H1 (cell line): ENCODE data around the gene LTN1. TPM values are rescaled to one million over a fixed set of nuclear protein-coding genes. Genes with fewer than 3 reads are reported as not detected.

Experiments
- CTCF ChIA-PET: fragments of 300-600 bp; sonication (Branson Sonifier 250); formaldehyde crosslinking; loops from one replicate; lab custom pipeline; 2021; ENCODE audit not compliant: partially characterized antibody; lab: Charles Lee
- POLR2A ChIA-PET: fragments of 300-600 bp; sonication (Branson Sonifier 250); formaldehyde crosslinking; loops from one replicate; lab custom pipeline; 2021; ENCODE audit warnings: inconsistent platforms; ENCODE audit not compliant: partially characterized antibody; lab: Charles Lee
- DNase-seq, 2 experiments: peaks; one replicate each; pipeline versions ENCODE4 v3.0.0 to v3.0.0-alpha.2; 2010 to 2022; ENCODE audit warnings: low spot score in 2 of 2, low read depth in 1 of 2, mixed read lengths in 1 of 2
- FAIRE-seq: peaks from 2 replicates; lab custom pipeline; 2011; peaks lifted over from hg19 to GRCh38; lab: Jason Lieb, UNC
- H2AFZ ChIP-seq: 2 replicates; pipeline ENCODE4 v1.8.1; 2012; ENCODE audit warnings: low read length, inconsistent platforms
- H2AK5ac ChIP-seq: 2 replicates; pipeline ENCODE4 v1.6.1; 2013; ENCODE audit warnings: low read depth, low read length
- H2BK120ac ChIP-seq: replicated peaks from 2 replicates; pipeline ENCODE3; 2013; ENCODE audit warnings: low read depth, low read length, inconsistent platforms
- H2BK12ac ChIP-seq: 2 replicates; pipeline ENCODE4 v1.6.1; 2013; ENCODE audit warnings: low read depth, low read length
- H2BK15ac ChIP-seq: 2 replicates; pipeline ENCODE4 v1.6.1; 2013; ENCODE audit warnings: low read length
- H2BK20ac ChIP-seq: 2 replicates; pipeline ENCODE4 v1.6.1; 2013; ENCODE audit warnings: low read length
- H2BK5ac ChIP-seq: 2 replicates; pipeline ENCODE4 v1.6.1; 2013; ENCODE audit warnings: low read depth, low read length
- H3K14ac ChIP-seq: 2 replicates; pipeline ENCODE4 v1.6.1; 2013; ENCODE audit warnings: inconsistent platforms; ENCODE audit not compliant: insufficient read length
- H3K18ac ChIP-seq: 2 replicates; pipeline ENCODE4 v1.6.1; 2013; ENCODE audit warnings: low read length; ENCODE audit errors: extremely low read depth
- H3K23ac ChIP-seq: 2 replicates; pipeline ENCODE4 v1.6.1; 2013; ENCODE audit warnings: inconsistent platforms; ENCODE audit not compliant: insufficient read length
- H3K23me2 ChIP-seq: 2 replicates; pipeline ENCODE4 v1.6.1; 2013; ENCODE audit warnings: low read depth, low read length
- H3K27ac ChIP-seq: 2 replicates; pipeline ENCODE4 v1.6.1; 2011; ENCODE audit warnings: low read depth, low read length, inconsistent platforms
- H3K27me3 ChIP-seq, 4 experiments: replicated peaks in 1 of 4; 1 replicate in 1 of 4; 2 replicates in 3 of 4; pipeline versions ENCODE4 v1.6.1 to v1.8.1; 2011 to 2013; ENCODE audit warnings: low read length in 3 of 4, mild to moderate bottlenecking in 3 of 4, inconsistent platforms in 2 of 4, mixed read lengths in 2 of 4, moderate library complexity in 1 of 4; ENCODE audit not compliant: control insufficient read depth in 3 of 4, insufficient read depth in 3 of 4; ENCODE audit errors: extremely low read depth in 1 of 4
- H3K36me3 ChIP-seq, 4 experiments: 2 replicates each; pipeline versions ENCODE4 v1.6.1 to v1.8.1; 2011 to 2013; ENCODE audit warnings: mild to moderate bottlenecking in 4 of 4, low read length in 3 of 4, moderate library complexity in 2 of 4, control low read depth in 1 of 4, inconsistent platforms in 1 of 4; ENCODE audit not compliant: insufficient read depth in 4 of 4, control insufficient read depth in 2 of 4
- H3K4ac ChIP-seq: replicated peaks from 2 replicates; pipeline ENCODE3; 2013; ENCODE audit warnings: low read length, low read depth, mixed read lengths, inconsistent platforms; ENCODE audit not compliant: insufficient read length
- H3K4me1 ChIP-seq, 4 experiments: replicated peaks in 1 of 4; 1 replicate in 1 of 4; 2 replicates in 3 of 4; pipeline versions ENCODE4 v1.6.1 to v1.8.1; 2011 to 2013; ENCODE audit warnings: low read length in 3 of 4, inconsistent platforms in 2 of 4, mixed read lengths in 1 of 4; ENCODE audit not compliant: insufficient read depth in 4 of 4, control insufficient read depth in 3 of 4
- H3K4me2 ChIP-seq, 2 experiments: 2 replicates each; pipeline versions ENCODE4 v1.6.1 to v1.8.1; 2011 to 2013; ENCODE audit warnings: low read depth in 2 of 2, low read length in 2 of 2, control low read depth in 1 of 2, inconsistent platforms in 1 of 2, mild to moderate bottlenecking in 1 of 2; ENCODE audit not compliant: insufficient read depth in 1 of 2
- H3K4me3 ChIP-seq, 4 experiments: fragments of 200-600, 300-600 bp in 1 of 4; sonication (generic), shearing (Covaris generic), sonication (Bioruptor Twin) in 1 of 4; 2 replicates each; pipeline versions ENCODE4 v1.5.1 to v1.8.1; 2011 to 2016; ENCODE audit warnings: low read length in 4 of 4, low read depth in 3 of 4, control low read depth in 2 of 4, inconsistent platforms in 2 of 4, mild to moderate bottlenecking in 2 of 4, mixed read lengths in 1 of 4, moderate library complexity in 1 of 4; ENCODE audit not compliant: insufficient read depth in 2 of 4; ENCODE audit errors: extremely low read depth in 1 of 4
- H3K56ac ChIP-seq: replicated peaks from 2 replicates; pipeline ENCODE3; 2013; ENCODE audit warnings: low read depth, mild to moderate bottlenecking, mixed read lengths, low read length, inconsistent platforms; ENCODE audit not compliant: insufficient read length
- H3K79me1 ChIP-seq: 2 replicates; pipeline ENCODE4 v1.6.1; 2013; ENCODE audit warnings: low read depth, low read length, control low read depth
- H3K79me2 ChIP-seq, 2 experiments: 2 replicates each; pipeline versions ENCODE4 v1.6.1 to v1.8.1; 2012 to 2013; ENCODE audit warnings: low read length in 2 of 2, mild to moderate bottlenecking in 2 of 2, inconsistent platforms in 1 of 2; ENCODE audit not compliant: insufficient read depth in 2 of 2, control insufficient read depth in 1 of 2
- H3K9ac ChIP-seq, 4 experiments: replicated peaks in 1 of 4; 1 replicate in 1 of 4; 2 replicates in 3 of 4; pipeline versions ENCODE4 v1.6.1 to v1.8.1; 2011 to 2013; ENCODE audit warnings: low read depth in 3 of 4, low read length in 3 of 4, control low read depth in 2 of 4, mild to moderate bottlenecking in 2 of 4, moderate library complexity in 2 of 4, inconsistent platforms in 1 of 4; ENCODE audit errors: extremely low read depth in 1 of 4
- H3K9me3 ChIP-seq, 2 experiments: 2 replicates each; pipeline versions ENCODE4 v1.6.1 to v1.8.1; 2012 to 2013; ENCODE audit warnings: mild to moderate bottlenecking in 2 of 2, moderate library complexity in 2 of 2, control low read depth in 1 of 2, inconsistent platforms in 1 of 2, low read depth in 1 of 2, low read length in 1 of 2, mixed read lengths in 1 of 2; ENCODE audit not compliant: insufficient read depth in 2 of 2
- H4K20me1 ChIP-seq, 2 experiments: replicated peaks in 1 of 2; 2 replicates each; pipeline versions ENCODE3 to v1.8.1; 2011 to 2013; ENCODE audit warnings: inconsistent platforms in 2 of 2, low read length in 2 of 2, mild to moderate bottlenecking in 1 of 2; ENCODE audit not compliant: insufficient read depth in 2 of 2, control insufficient read depth in 1 of 2
- H4K5ac ChIP-seq: 2 replicates; pipeline ENCODE4 v1.6.1; 2013; ENCODE audit warnings: low read length, low read depth, mixed read lengths, inconsistent platforms; ENCODE audit not compliant: insufficient read length
- H4K8ac ChIP-seq: 2 replicates; pipeline ENCODE4 v1.8.0; 2013; ENCODE audit warnings: mild to moderate bottlenecking, moderate library complexity, low read length, inconsistent platforms; ENCODE audit not compliant: insufficient read depth; ENCODE audit errors: extremely low read depth
- H4K91ac ChIP-seq: replicated peaks from 2 replicates; pipeline ENCODE3; 2013; ENCODE audit warnings: low read length, mixed read lengths, inconsistent platforms; ENCODE audit not compliant: insufficient read length
- ASH2L ChIP-seq: fragments of 200-600, 300-600 bp; sonication (generic); IDR thresholded peaks from one replicate; pipeline ENCODE4 v1.7.1; 2017; ENCODE audit warnings: low read length
- CEBPB ChIP-seq: IDR thresholded peaks from 2 replicates; pipeline ENCODE4 v1.6.1; 2012; ENCODE audit warnings: low read depth, low read length
- CREB1 ChIP-seq: IDR thresholded peaks from 2 replicates; pipeline ENCODE4 v1.6.1; 2012; ENCODE audit warnings: inconsistent platforms
- EGR1 ChIP-seq: IDR thresholded peaks from 2 replicates; pipeline ENCODE4 v1.6.1; 2011; ENCODE audit warnings: low read depth, low read length, borderline replicate concordance
- HDAC6 ChIP-seq: IDR thresholded peaks from one replicate; pipeline ENCODE4 v1.7.1; 2012; ENCODE audit warnings: low read depth, mild to moderate bottlenecking, inconsistent platforms, low read length, moderate library complexity
- POLR2AphosphoS5 ChIP-seq: IDR thresholded peaks from 2 replicates; pipeline ENCODE4 v1.6.1; 2011; ENCODE audit warnings: low read depth, low read length
- POU5F1 ChIP-seq: IDR thresholded peaks from 2 replicates; pipeline ENCODE4 v1.6.1; 2011; ENCODE audit warnings: low read depth, mild to moderate bottlenecking, low read length, moderate library complexity
- RAD21 ChIP-seq, 2 experiments: IDR thresholded peaks in 1 of 2; conservative IDR thresholded peaks in 1 of 2; 2 replicates each; pipeline ENCODE4 v1.6.1; 2011; ENCODE audit warnings: low read depth in 2 of 2, low read length in 2 of 2, improper control_type of control experiment in 1 of 2, inconsistent platforms in 1 of 2, mild to moderate bottlenecking in 1 of 2, moderate library complexity in 1 of 2
- SIRT6 ChIP-seq: IDR thresholded peaks from one replicate; pipeline ENCODE4 v1.7.1; 2012; ENCODE audit warnings: low read length, inconsistent platforms
- SUZ12 ChIP-seq: fragments of 200-600 bp; sonication (generic); IDR thresholded peaks from 2 replicates; pipeline ENCODE4 v1.6.1; 2012; ENCODE audit warnings: mild to moderate bottlenecking, inconsistent platforms, low read length, moderate library complexity, mixed read lengths
- TAF7 ChIP-seq: optimal IDR thresholded peaks from 2 replicates; pipeline ENCODE3; 2011; ENCODE audit warnings: low read depth, mild to moderate bottlenecking, inconsistent platforms, low read length, moderate library complexity, borderline replicate concordance
- TBP ChIP-seq: IDR thresholded peaks from 2 replicates; pipeline ENCODE4 v1.6.1; 2011; ENCODE audit warnings: low read depth, low read length, improper control_type of control experiment
- WGBS, 2 experiments: shearing (Covaris generic) in 1 of 2; methylation state at CpG; one replicate each; pipeline versions ENCODE4 v1.1.6 to v1.1.7; 2013 to 2015; ENCODE audit warnings: low lambda C conversion rate in 2 of 2, mixed read lengths in 2 of 2, inconsistent platforms in 1 of 2, low coverage in 1 of 2, missing lambda C conversion rate in 1 of 2; ENCODE audit not compliant: insufficient replicate concordance in 2 of 2, insufficient coverage in 1 of 2, insufficient read length in 1 of 2; ENCODE audit errors: extremely low coverage in 1 of 2, missing lambda C conversion rate in 1 of 2; 5-methylcytosine and 5-hydroxymethylcytosine counted together
- polyA plus RNA-seq, 7 experiments: library from polyadenylated mRNA; depleted of rRNA in 3 of 7; stranded (reverse) in 5 of 7; unstranded in 2 of 7; fragments of >200 nt in 5 of 7; fragments of 200-250 nt in 2 of 7; gene quantifications; 1 replicate in 5 of 7; 2 replicates in 1 of 7; 4 replicates in 1 of 7; pipeline versions ENCODE4 v1.2.1 to v1.2.3, GENCODE V29; 2011 to 2013; ENCODE audit warnings: missing spikeins in 2 of 7, mixed read lengths in 2 of 7
- total RNA-seq: library from RNA; stranded (reverse); fragmentation: NEBNext Ultra II Directional; extraction: Animal tissue kit (Norgen Biotek cat#: 25700); gene quantifications from 2 replicates; pipeline ENCODE4 v1.2.1, GENCODE V29; 2021

The LTN1 gene
- total and polyA plus RNA-seq, 2 of the 8 experiments (the other 6 are each of a cell fraction or from before 2014, with no cell fraction given) = 3.2 to 23.5 TPM

GRCh38 chr21:28953247-28953646 lies 39.4 kb downstream of the LTN1 start:
- H3K18ac ChIP-seq = no peak overlapping the region
- H3K4ac ChIP-seq = no peak overlapping the region
- H2BK120ac ChIP-seq = no peak overlapping the region
- no peak overlapping the region for H4K8ac ChIP-seq
- H2AFZ ChIP-seq = no peak overlapping the region
- no peaks in the 10 kb centered on the region for H3K23me2 ChIP-seq
- no peak overlapping the region for H2AK5ac ChIP-seq
- no peaks in the 10 kb centered on the region for H3K27me3 ChIP-seq
- H4K91ac ChIP-seq = no peak overlapping the region
- FAIRE-seq (no peak), DNase-seq (no peak)
- H3K4me3 ChIP-seq = no peak overlapping the region
- H3K79me1 ChIP-seq = no peaks in the 10 kb centered on the region
- no peaks in the 10 kb centered on the region for H3K4me1 ChIP-seq
- H2BK20ac ChIP-seq = no peak overlapping the region
- H3K9me3 ChIP-seq = no peaks in the 10 kb centered on the region
- no peak overlapping the region for H2BK5ac ChIP-seq
- CTCF ChIA-PET = interaction anchor here (0.5 kb wide), 1 partner anchor 140 kb away, joined by 3 read pairs; no protein-coding TSS in a partner anchor
- peaks cover 0 to 27% (median 6%) of the 10 kb centered on the region in 4 experiments; a peak in 5 of 8 replicates for H3K36me3 ChIP-seq
- no peak overlapping the region for H3K27ac ChIP-seq
- no peak overlapping the region for H3K56ac ChIP-seq
- no peaks in the 10 kb centered on the region for H3K79me2 ChIP-seq
- H3K23ac ChIP-seq = no peak overlapping the region
- no peak overlapping the region for H3K4me2 ChIP-seq
- no peak overlapping the region for H3K14ac ChIP-seq
- POLR2A ChIA-PET = no interaction called here
- no peak overlapping the region for H2BK15ac ChIP-seq
- H4K20me1 ChIP-seq = no peaks in the 10 kb centered on the region
- H4K5ac ChIP-seq = no peak overlapping the region
- no peak overlapping the region for H2BK12ac ChIP-seq
- WGBS, 2 experiments = 100% methylated on average over 2 of the region's 2 CpGs; no CpG with 5 or more reads in 1 of the 2 experiments
- no peak overlapping the region for H3K9ac ChIP-seq
- TF ChIP-seq POU5F1 (no peak), TAF7 (no peak), POLR2AphosphoS5 (no peak), EGR1 (no peak), CEBPB (no peak), HDAC6 (no peak), SIRT6 (no peak), SUZ12 (no peak), CREB1 (no peak), TBP (no peak), RAD21 (IDR thresholded peaks at IDR 0.05 in 1 of 2, conservative IDR thresholded peaks at IDR 0.05 in 1 of 2; ENCODE audit: low read depth in 2 of 2, low read length in 2 of 2) (no peak), ASH2L (no peak)
